A673 (cell line): ENCODE measurements around the gene ITSN2.

Experiments used
- CTCF ChIP-seq: fragments of 300-800, 200-600 bp; sonication (generic); conservative IDR thresholded peaks from 2 replicates; pipeline ENCODE4 v1.5.1; 2017; ENCODE audit warnings: low read depth, mild to moderate bottlenecking, antibody characterized with exemption, low read length, moderate library complexity, mixed read lengths
- EZH2 ChIP-seq: fragments of 200-600 bp; sonication (generic); IDR thresholded peaks from 2 replicates; pipeline ENCODE4 v1.6.1; 2017; ENCODE audit warnings: borderline replicate concordance, low read depth, mild to moderate bottlenecking, mixed read lengths, antibody characterized with exemption, low read length; ENCODE audit not compliant: poor library complexity, severe bottlenecking

- TF ChIP-seq CTCF, result no peak
- no peak for TF ChIP-seq EZH2
Observed at GRCh38 chr2:24238158-24238557, 122.2 kb downstream of the ITSN2 start.
